Measurements from ENCODE around the gene SNX2.
"Not testable (repeated sequence)": the region's sequence is repeated elsewhere in the genome, so short reads cannot be mapped to it uniquely, and the experiment has no call there.

The SNX2 gene, protein sequence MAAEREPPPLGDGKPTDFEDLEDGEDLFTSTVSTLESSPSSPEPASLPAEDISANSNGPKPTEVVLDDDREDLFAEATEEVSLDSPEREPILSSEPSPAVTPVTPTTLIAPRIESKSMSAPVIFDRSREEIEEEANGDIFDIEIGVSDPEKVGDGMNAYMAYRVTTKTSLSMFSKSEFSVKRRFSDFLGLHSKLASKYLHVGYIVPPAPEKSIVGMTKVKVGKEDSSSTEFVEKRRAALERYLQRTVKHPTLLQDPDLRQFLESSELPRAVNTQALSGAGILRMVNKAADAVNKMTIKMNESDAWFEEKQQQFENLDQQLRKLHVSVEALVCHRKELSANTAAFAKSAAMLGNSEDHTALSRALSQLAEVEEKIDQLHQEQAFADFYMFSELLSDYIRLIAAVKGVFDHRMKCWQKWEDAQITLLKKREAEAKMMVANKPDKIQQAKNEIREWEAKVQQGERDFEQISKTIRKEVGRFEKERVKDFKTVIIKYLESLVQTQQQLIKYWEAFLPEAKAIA

DNA sequence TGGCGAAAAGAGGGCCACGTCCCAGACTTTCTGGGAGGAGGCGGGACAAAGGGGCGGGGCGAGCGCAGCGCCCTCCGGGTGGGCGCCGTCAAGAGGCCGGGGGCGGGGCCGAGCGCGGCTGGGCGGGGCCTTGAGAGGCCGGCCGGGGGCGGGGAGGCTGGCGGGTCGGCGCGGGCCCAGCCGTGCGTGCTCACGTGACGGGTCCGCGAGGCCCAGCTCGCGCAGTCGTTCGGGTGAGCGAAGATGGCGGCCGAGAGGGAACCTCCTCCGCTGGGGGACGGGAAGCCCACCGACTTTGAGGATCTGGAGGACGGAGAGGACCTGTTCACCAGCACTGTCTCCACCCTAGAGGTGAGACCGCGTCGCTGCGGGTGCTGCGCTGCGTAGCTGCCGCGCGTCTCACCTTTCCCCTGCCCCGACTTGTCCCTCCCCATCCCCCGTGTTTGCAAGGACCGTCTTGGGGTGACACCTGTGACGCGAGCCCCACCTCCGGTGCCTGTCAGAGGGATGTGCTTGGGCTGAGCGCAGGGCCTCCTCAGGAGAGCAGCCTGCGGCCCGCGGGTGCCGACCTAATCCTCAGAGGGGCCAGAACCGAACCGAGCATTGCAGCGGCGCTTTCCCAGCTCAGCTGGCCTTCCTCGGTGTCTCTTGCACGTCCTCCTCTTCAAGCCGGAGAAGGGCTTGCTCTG lies at the start of gene SNX2:
TSS of gene SNX2 (plus strand) at position 220 of the 689 bp plus-strand sequence. CDS start at position 244, 24 bp downstream.
- peak; percentile 42 for DNase-seq

DNA sequence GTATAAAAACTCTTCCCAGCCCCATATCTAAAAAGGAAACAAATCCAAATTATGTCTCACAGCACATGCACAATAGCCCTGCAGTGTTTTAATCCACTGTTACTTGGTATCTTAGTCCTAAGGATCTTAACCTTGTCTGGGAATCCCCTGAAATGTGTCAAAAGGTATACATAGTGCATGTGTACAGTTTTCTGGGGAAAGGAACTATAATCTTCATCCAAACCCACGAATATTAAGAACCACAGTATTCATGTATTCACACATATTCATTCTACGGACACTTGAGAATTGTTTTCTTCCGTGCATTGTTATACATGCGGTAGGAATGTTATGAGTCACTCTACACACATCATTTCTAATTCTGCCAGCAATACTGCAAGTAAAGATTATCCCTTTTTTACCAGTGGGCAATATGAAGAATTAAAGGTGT lies 47.8 kb upstream of the SNX2 start:
- DNase-seq: no peak

- no peak for DNase-seq
Observed at GRCh38 chr5:122730037-122730436, 44.8 kb upstream of the SNX2 start.

DNA sequence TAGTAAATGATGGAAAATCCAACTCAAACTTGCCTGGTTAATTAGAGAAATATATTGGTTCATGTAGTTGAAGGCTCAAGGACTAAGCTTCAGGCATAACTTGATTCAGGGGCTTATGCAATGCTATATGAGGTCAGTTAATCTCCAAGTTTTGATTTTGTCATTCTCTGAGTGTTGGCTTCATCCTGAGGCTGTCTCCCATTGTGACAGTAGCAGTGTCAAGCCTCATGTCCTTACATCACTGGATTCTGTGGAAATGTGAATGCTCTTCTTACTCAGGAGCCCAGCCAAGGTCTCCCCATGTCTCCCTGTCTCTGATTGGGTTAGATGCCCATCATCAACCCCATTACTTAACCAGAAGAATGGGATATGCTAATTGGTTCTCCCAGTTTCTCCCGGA lies 44.4 kb upstream of the SNX2 start:
- no peak for DNase-seq

DNA sequence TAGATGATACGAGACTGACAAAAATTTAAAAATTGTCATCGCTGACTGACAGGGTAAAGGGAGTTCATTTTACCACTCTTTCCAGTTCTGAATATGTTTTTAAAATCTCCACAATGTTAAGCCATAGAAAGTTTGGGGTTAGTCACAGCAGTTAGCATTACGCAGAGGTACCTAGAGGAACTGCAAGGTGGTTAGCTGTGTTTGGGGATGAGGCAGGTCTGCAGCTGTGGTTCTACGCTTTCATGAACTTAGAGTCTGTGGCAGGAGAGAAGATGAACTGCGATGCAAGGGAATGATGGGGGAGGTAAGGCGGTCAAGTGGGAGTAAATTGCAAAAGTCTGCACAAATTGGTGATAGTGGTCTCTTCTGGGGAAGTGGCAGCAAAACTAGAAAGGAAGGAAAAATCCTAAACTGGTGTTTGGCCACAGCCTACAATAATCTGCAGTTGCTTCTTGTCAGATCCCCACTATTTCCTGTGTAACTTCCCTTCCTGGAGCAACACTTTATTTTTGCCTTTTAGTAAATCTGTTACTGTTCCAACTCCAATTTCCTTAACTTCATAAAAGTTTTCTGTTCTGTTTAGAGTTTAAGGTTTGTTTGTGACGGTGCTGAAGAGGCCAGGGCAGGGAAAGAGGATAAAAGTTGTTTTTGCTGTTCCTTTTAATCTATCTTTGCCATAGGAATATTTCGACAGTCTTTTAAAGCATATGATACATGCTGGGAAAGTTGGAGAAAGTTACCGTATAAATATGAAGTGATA lies 38.6 kb upstream of the SNX2 start:
- DNase-seq: no peak

- no peak for DNase-seq
Observed at GRCh38 chr5:122738088-122738487, 36.8 kb upstream of the SNX2 start.

- DNase-seq: no peak
Observed at GRCh38 chr5:122741681-122742080, 33.2 kb upstream of the SNX2 start.

GRCh38 chr5:122743261-122743660 lies 31.6 kb upstream of the SNX2 start:
- DNase-seq: no peak

DNA sequence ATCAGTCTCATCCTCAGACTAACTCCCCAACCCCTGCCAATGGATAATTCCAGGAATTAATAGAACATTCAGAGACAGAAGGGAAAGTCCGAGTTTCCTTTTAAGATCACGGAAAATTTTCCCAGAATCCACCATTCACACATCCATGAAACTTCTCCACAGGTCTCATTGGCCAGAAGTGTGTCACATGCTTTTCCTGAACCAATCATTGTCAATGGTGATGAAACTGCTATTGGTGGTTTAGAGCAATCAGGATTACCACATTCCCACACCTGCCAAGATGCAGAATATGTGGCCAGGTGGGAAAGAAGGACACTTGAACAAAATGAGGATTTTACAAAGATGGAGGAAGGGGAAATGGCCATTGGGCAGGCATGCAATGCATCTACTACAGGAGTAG lies 29.3 kb upstream of the SNX2 start:
- no peak for DNase-seq

DNA sequence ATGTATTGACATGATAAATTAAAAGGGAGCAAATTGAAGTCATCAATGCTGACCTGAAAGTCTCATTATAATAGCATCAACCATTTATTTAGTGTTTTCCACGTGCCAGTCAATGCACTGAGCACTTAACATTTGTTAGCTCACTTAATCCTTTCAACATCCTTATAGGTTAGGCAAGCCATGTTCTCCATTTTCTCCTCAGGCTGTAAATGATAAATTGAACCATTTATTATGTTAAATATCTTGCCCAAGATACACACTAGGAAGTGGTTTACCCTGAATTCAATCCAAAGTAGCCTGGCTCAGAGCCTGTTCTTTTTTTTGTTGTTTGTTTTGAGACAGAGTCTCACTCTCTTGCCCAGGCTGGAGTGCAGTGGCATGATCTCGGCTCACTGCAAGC lies 25.0 kb upstream of the SNX2 start:
- DNase-seq: no peak

- no peak for DNase-seq
Observed at GRCh38 chr5:122751293-122751782, 23.5 kb upstream of the SNX2 start.

GRCh38 chr5:122753500-122753899 lies 21.4 kb upstream of the SNX2 start:
- DNase-seq: no peak

- no peak for DNase-seq
Observed at GRCh38 chr5:122755783-122756182, 19.1 kb upstream of the SNX2 start.

- DNase-seq: no peak
Observed at GRCh38 chr5:122756264-122756911, 18.5 kb upstream of the SNX2 start.

GRCh38 chr5:122757285-122757684 lies 17.6 kb upstream of the SNX2 start:
- no peak for DNase-seq

GRCh38 chr5:122759241-122760070 lies 15.4 kb upstream of the SNX2 start:
- DNase-seq: no peak

DNA sequence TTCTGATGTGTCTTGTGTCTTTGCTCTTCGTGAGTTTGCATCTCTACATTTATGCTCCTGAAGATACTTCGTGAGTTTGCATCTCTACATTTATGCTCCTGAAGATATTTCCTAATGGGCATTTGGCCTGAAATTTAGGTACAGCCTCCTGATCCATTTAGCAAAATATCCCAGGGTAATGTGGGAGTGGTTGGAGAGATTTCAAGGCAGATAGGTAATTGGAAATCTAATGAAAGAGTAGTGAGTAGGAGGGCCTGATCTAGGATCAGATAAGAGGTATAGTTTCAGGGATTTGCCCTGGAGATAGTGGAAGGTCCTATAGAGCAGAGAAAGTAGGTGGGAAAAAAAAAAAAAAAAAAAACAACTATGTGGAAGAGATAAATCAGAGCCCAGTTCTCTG lies 14.6 kb upstream of the SNX2 start:
- DNase-seq: no peak

- no peak for DNase-seq
Observed at GRCh38 chr5:122761115-122761514, 13.8 kb upstream of the SNX2 start.

DNA sequence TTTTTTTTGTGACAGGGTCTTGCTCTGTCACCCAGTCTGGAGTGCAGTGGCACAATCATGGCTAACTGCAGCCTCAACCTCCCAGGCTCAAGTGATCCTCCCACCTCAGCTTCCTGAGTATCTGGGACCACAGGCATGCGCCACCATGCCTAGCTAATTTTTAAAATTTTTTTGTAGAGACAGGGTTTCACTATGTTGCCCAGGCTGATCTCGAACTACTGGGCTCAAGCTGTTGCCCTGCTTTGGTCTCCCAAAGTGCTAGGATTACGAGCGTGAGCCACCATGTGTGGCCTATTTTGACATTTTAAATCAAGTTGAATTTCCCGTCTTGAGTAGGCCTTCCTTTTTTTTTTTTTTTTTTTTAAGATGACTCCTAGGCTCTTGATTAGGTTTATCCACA lies 13.0 kb upstream of the SNX2 start:
- not testable (repeated sequence) for DNase-seq

- DNase-seq: no peak
Observed at GRCh38 chr5:122766130-122766529, 8.8 kb upstream of the SNX2 start.

- no peak for DNase-seq
Observed at GRCh38 chr5:122770477-122770876, 4.4 kb upstream of the SNX2 start.

DNA sequence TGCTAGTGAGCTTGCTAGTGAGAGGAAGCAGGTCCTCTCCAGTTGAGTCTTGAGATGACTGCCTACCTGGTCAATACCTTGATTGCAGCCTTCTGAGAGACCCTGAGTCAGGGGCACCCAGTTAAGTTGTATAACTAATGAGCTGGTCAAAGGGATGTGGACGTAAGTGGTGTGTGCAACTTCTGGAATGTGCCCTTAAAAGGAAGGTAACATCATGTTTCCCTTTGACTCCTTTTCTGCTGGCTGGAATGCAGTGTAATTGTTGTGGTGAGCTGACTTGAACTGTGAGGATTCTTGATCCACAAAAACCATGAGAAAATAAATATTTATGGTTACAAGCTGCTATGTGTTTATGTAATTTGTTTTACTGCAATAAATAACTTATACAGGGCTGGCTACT lies 2.4 kb upstream of the SNX2 start:
- no peak for DNase-seq
